ENCODE measurements around the gene TNFSF11.
"Not testable (repeated sequence)": the region's sequence is repeated elsewhere in the genome, so short reads cannot be mapped to it uniquely, and the experiment has no call there.

TNFSF11 gene

DNA sequence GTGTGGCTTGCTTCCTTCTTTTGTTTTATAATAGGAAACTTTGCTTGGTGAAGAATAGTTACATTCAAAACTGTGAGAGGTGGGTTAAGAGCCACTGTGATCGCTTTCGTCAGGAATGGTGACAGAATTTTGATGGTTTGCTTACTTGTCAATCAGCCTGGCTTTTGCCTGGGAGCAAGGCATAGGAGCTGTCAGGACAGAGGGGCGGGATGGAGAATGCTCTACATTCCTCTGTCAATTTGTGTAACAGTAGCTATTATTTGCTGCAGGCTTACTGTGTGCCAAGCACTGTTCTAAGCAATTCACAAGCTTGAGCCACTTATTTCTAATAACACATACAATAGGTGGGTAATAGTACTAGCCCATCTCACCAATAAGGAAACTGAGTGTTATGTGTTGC is 28.1 kb upstream of the TNFSF11 start:
- H3K27ac Mint-ChIP-seq (ENCODE audit: low read depth): no peak overlapping the region
- no peaks in the 10 kb centered on the region for H3K9me3 Mint-ChIP-seq
- no peaks in the 10 kb centered on the region for H3K27me3 Mint-ChIP-seq
- H3K4me3 Mint-ChIP-seq: no peak overlapping the region
- DNase-seq (ENCODE audit: low spot score in 2 of 2): no peak
- H3K36me3 Mint-ChIP-seq (ENCODE audit: insufficient read depth): no peaks in the 10 kb centered on the region
- no peaks in the 10 kb centered on the region for H3K4me1 Mint-ChIP-seq
- no peak for ATAC-seq (replicated peaks; ENCODE audit: extremely low read depth, poor library complexity, severe bottlenecking)

DNA sequence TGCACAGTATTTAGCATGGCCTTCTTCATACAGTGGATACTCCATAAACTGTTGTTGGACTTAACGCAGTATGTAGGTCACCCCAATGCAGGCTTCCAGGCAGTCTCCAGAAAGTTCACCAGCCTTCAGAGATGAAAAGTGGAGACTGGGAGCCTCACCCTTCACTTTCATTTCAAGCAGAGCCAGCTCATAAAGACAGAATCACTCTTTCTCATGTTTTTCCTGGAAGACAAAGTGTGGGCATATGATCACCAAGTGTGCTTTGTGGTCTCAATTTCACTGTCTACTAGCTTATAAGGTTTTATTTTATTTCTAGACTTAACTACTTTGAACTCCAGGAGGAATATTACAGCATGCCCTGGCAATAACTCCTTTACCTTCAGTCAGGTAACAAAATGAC is 26.3 kb upstream of the TNFSF11 start:
- peaks cover 16% of the 10 kb centered on the region for H3K27me3 Mint-ChIP-seq
- no peak for DNase-seq (ENCODE audit: low spot score in 2 of 2)
- no peak overlapping the region for H3K4me3 Mint-ChIP-seq
- ATAC-seq (replicated peaks; ENCODE audit: extremely low read depth, poor library complexity, severe bottlenecking): no peak
- H3K9me3 Mint-ChIP-seq: no peaks in the 10 kb centered on the region
- H3K4me1 Mint-ChIP-seq: no peaks in the 10 kb centered on the region
- H3K36me3 Mint-ChIP-seq (ENCODE audit: insufficient read depth): no peaks in the 10 kb centered on the region
- peak overlapping the region; percentile 27 for H3K27ac Mint-ChIP-seq (ENCODE audit: low read depth)

DNA sequence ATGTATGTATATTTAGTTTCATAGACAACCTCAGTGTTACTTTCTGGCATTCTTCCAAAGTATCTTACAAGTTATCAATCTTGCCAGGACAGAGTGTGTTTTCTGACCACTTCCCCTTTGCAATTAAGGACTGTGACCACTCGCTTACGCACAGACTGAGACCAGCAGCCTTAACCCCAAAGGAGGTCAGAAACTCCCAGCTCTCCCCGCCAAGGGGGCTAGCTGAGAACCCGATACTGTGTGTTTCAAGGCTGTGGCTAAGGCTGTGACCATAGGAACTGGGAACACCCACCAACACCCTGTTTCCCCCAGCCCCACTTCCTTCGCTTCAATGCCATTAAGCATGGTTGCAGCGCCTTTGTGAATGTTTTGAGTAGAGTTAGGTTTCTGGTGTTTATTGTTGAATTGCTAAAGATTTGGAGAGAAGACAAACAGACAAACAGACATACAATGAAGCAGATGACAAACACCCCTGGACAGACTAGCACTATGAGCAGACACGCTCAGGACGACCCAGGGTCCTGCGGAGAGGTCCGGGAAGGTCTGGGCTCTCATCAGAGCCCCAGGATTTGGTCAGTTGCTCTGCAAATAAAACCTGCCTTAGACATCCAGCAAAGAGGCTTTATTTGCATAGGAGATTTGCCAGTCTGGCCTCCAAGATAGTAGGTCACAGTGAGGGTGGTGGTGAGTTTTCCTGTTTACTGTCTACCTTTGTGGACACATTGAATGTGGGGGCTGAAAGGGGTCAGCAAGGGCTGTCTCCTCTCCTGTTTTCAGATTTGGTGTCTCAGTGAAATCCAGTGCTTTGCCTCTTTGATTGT is 25.0 kb upstream of the TNFSF11 start:
- peak; percentile 57 for ATAC-seq (replicated peaks; ENCODE audit: extremely low read depth, poor library complexity, severe bottlenecking)
- H3K27me3 Mint-ChIP-seq: peaks cover 18% of the 10 kb centered on the region
- no peaks in the 10 kb centered on the region for H3K36me3 Mint-ChIP-seq (ENCODE audit: insufficient read depth)

DNA sequence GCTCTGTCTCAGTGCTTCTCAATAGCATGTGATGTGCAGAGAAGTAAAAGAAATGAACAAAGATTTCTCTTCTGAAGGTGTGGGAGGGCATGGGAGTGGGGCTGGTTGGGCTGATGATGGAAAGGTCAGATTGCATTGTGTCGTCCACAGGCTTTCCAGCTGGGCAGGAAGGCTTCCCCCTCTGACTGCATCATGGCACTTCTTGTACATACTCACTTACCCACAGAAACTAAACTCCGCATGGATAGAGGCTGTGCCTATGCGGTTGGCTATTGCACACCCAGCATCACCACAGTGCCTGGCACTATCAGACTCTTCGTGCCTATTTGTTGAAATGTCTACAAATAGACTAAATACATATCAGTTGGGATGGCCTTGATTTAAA is 24.4 kb upstream of the TNFSF11 start:
- Mint-ChIP-seq H3K4me1 (no peaks in the 10 kb centered on the region), H3K9me3 (no peaks in the 10 kb centered on the region), H3K4me3 (no peak overlapping the region), H3K27me3 (peaks cover 18% of the 10 kb centered on the region), H3K27ac (ENCODE audit: low read depth) (no peak overlapping the region), H3K36me3 (ENCODE audit: insufficient read depth) (no peaks in the 10 kb centered on the region)
- DNase-seq (ENCODE audit: low spot score in 2 of 2): no peak
- ATAC-seq (replicated peaks; ENCODE audit: extremely low read depth, poor library complexity, severe bottlenecking): no peak

More for the DNA sequence above, 25.0 kb upstream of the TNFSF11 start:
- Mint-ChIP-seq H3K9me3 (no peaks in the 10 kb centered on the region), H3K4me3 (no peak overlapping the region), H3K27ac (ENCODE audit: low read depth) (no peak overlapping the region), H3K4me1 (no peaks in the 10 kb centered on the region)
- DNase-seq (ENCODE audit: low spot score in 2 of 2): no peak

DNA sequence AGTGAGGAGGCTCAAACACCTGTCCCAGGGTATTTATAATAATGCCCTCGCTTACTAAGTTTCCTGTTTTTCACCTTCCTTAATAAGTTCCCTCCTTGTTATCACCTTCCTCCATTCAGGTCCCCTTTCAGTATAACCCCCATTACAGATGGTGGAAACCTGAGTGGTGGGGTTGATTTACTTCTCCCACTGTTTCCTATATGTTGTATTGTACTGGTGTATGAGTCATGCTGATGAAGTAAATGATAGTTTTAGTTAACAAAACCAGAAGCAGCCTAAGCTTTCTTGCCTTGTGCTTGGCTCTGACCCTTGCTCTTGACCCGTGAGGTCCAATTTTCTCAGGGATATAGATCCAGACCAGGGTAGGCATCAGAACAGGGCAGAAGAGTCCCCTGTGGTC is 22.3 kb upstream of the TNFSF11 start:
- H3K9me3 Mint-ChIP-seq: no peaks in the 10 kb centered on the region

DNA sequence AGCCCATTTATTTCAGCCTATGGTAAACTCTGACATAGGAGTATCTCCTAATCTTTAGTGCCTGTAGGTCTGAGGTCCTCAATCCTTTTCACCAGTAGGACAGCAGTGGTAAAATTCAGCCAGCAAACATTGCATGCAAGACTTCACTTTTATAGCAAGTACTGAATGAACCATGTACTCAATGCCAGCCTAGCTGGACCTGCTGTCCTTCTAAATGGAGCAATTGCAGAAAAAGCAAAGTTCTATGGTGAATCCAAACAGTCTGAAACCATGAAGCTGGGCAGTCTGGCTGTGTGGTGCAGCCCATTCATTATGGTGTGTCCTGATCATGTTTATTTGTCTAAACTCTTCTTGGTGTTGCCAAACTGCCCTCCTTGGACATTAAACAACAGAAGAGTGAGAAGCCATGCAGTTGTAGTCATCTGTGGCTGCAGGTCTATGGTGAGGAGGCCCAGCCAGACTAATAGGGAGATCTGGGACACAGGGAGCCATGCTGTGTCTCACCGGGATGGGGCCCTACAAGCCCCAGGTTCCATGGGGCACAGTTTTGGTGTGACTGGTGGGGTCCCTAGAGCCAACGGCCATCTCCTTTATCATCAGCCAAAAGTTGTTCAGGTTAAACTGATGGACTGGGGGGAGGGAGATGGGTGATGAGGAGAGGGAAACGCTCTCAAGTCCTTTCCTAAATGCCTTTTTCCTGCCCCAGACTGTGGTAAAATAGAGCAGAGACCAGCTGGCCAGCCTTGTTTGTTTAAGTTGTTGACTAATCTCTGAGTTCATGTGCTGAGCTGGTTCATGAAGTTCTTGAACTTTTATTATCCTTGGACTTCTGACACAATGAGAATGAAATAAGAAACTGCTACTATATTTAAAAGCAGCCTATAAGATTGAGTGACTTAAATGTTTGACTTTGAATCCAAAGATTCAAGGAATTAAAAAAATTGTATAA is 20.6 kb upstream of the TNFSF11 start:
- DNase-seq (ENCODE audit: low spot score in 2 of 2): no peak
- no peak overlapping the region for H3K4me3 Mint-ChIP-seq
- no peaks in the 10 kb centered on the region for H3K4me1 Mint-ChIP-seq

More for the DNA sequence above, 22.3 kb upstream of the TNFSF11 start:
- Mint-ChIP-seq H3K27ac (ENCODE audit: low read depth) (no peak overlapping the region), H3K27me3 (peaks cover 18% of the 10 kb centered on the region), H3K4me3 (no peak overlapping the region), H3K4me1 (no peaks in the 10 kb centered on the region), H3K36me3 (ENCODE audit: insufficient read depth) (no peaks in the 10 kb centered on the region)
- DNase-seq (ENCODE audit: low spot score in 2 of 2) (no peak), ATAC-seq (replicated peaks; ENCODE audit: extremely low read depth, poor library complexity, severe bottlenecking) (no peak)

DNA sequence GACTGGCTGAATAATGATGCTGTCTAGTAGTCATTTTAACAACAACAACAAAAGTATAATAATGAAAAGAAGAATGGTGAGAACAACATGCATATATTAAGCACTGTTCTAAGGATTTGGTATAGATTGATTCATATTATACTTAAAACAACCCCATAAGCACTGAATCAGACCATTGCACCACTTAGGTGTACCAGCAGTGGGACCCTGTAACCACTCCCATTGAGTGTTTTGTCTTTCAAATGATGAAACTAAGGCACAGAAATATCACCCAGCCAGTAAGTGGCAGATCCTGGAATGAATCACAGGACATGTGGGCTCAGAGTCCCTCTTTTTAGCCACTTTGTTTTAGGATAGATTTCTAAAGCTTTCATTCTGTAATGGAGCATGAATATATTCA is 14.9 kb upstream of the TNFSF11 start:
- no peak for DNase-seq (ENCODE audit: low spot score in 2 of 2)
- no peaks in the 10 kb centered on the region for H3K36me3 Mint-ChIP-seq (ENCODE audit: insufficient read depth)
- H3K4me3 Mint-ChIP-seq: no peak overlapping the region
- no peaks in the 10 kb centered on the region for H3K27me3 Mint-ChIP-seq
- ATAC-seq (replicated peaks; ENCODE audit: extremely low read depth, poor library complexity, severe bottlenecking): no peak
- no peaks in the 10 kb centered on the region for H3K4me1 Mint-ChIP-seq
- no peak overlapping the region for H3K27ac Mint-ChIP-seq (ENCODE audit: low read depth)
- no peaks in the 10 kb centered on the region for H3K9me3 Mint-ChIP-seq

More for the DNA sequence above, 20.6 kb upstream of the TNFSF11 start:
- H3K27me3 Mint-ChIP-seq: peaks cover 18% of the 10 kb centered on the region
- no peaks in the 10 kb centered on the region for H3K9me3 Mint-ChIP-seq
- no peak for ATAC-seq (replicated peaks; ENCODE audit: extremely low read depth, poor library complexity, severe bottlenecking)
- H3K27ac Mint-ChIP-seq (ENCODE audit: low read depth): no peak overlapping the region
- H3K36me3 Mint-ChIP-seq (ENCODE audit: insufficient read depth): no peaks in the 10 kb centered on the region

DNA sequence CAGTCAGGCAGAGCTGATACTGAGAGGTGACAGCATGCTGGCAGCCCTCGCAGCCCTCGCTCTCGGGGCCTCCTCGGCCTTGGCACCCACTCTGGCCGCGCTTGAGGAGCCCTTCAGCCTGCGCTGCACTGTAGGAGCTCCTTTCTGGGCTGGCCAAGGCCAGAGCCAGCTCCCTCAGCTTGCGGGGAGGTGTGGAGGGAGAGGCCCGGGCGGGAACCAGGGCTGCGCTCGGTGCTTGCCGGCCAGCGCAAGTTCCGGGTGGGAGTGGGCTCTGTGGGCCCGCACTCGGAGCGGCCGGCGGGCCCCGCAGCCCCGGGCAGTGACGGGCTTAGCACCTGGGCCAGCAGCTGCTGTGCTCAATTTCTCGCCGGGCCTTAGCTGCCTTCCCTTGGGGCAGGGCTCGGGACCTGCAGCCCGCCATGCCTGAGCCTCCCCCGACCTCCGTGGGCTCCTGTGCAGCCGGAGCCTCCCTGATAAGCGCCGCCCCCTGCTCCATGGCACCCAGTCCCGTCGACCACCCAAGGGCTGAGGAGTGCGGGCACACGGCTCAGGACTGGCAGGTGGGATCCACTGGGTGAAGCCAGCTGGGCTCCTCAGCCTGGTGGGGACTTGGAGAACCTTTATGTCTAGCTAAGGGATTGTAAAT is 14.3 kb upstream of the TNFSF11 start:
- H3K36me3 Mint-ChIP-seq (ENCODE audit: insufficient read depth): not testable (repeated sequence)

DNA sequence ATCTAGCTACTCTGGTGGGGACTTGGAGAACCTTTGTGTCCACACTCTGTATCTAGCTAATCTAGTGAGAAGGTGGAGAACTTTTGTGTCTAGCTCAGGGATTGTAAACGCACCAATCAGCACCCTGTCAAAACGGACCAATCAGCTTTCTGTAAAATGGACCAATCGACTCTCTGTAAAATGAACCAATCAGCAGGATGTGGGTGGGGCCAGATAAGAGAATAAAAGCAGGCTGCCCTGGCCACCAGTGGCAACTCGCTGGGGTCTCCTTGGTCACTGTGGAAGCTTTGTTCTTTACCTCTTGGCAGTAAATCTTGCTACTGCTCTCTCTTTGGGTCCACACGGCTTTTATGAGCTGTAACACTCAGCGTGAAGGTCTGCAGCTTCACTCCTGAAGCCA is 13.6 kb upstream of the TNFSF11 start:
- H3K4me3 Mint-ChIP-seq; ATAC-seq (replicated peaks; ENCODE audit: extremely low read depth, poor library complexity, severe bottlenecking); H3K27ac Mint-ChIP-seq (ENCODE audit: low read depth); H3K4me1 Mint-ChIP-seq; H3K36me3 Mint-ChIP-seq (ENCODE audit: insufficient read depth); H3K9me3 Mint-ChIP-seq; H3K27me3 Mint-ChIP-seq; DNase-seq (ENCODE audit: low spot score in 2 of 2): not testable (repeated sequence)

More for the DNA sequence above, 14.3 kb upstream of the TNFSF11 start:
- not testable (repeated sequence) for H3K27ac Mint-ChIP-seq (ENCODE audit: low read depth); H3K27me3 Mint-ChIP-seq; H3K4me1 Mint-ChIP-seq; H3K9me3 Mint-ChIP-seq; H3K4me3 Mint-ChIP-seq; ATAC-seq (replicated peaks; ENCODE audit: extremely low read depth, poor library complexity, severe bottlenecking); DNase-seq (ENCODE audit: low spot score in 2 of 2)

DNA sequence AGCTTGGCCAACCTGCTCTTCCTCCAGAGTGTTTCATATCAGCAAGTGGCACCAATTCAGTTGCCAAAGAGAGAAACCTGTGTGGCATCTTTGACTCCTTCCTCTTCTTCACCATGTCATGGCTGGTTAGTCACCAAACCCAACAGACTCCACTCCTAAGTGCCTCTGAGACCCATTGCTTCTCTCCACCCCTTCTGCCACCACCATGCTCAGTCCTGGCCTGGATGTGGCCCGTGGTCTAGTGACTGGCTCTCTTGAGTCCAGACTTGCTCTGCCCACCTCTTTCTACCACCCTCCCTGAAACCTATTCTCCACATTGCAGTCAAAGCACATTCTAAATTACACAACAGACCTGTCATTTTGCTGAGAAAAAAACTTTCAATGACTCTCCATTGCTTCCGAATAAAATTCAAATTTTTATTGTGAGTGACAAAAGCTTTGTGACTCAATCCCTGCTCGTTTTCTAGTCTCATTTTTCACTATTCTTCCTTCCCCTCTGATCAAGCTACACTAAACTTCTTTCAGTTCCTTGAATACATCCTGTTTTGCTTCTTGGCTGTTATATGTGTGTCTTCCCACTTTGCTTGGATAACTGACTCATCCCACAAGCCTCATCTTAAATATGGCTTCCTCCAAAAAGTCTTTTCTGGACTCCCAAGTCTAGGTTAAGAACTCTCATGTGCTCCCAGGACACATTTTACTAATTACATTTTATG is 12.0 kb upstream of the TNFSF11 start:
- H3K9me3 Mint-ChIP-seq: no peaks in the 10 kb centered on the region
- no peaks in the 10 kb centered on the region for H3K27me3 Mint-ChIP-seq
- H3K4me3 Mint-ChIP-seq: no peak overlapping the region
- DNase-seq (ENCODE audit: low spot score in 2 of 2) (no peak), ATAC-seq (replicated peaks; ENCODE audit: extremely low read depth, poor library complexity, severe bottlenecking) (no peak)
- H3K4me1 Mint-ChIP-seq: no peaks in the 10 kb centered on the region
- H3K27ac Mint-ChIP-seq (ENCODE audit: low read depth): no peak overlapping the region
- H3K36me3 Mint-ChIP-seq (ENCODE audit: insufficient read depth): no peaks in the 10 kb centered on the region

DNA sequence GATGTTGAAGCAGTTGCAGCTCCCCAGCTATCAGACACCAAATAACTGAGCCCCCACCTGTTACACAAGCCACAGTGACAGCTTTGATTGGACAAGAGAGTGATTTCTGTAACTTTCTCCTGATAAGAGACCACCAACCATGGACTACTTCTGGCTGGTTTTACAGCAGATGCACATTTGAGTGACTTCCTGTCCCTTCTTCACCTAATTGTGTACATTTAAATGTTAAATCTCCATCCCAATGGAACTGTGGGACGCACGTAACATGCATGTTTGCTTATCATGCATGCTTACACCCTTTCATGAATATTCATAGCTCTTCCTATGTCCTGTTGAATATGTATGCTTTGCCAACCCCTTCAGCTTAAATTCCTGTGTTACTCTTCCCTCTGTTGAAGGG is 6.0 kb upstream of the TNFSF11 start:
- DNase-seq (ENCODE audit: low spot score in 2 of 2): no peak
- Mint-ChIP-seq H3K4me1 (no peaks in the 10 kb centered on the region), H3K27me3 (no peaks in the 10 kb centered on the region), H3K4me3 (no peak overlapping the region), H3K36me3 (ENCODE audit: insufficient read depth) (no peaks in the 10 kb centered on the region), H3K27ac (ENCODE audit: low read depth) (no peak overlapping the region), H3K9me3 (no peaks in the 10 kb centered on the region)
- no peak for ATAC-seq (replicated peaks; ENCODE audit: extremely low read depth, poor library complexity, severe bottlenecking)
